HepG2 (cell line): ENCODE data around the gene POLR3GL. TPM values are rescaled to one million over a fixed set of nuclear protein-coding genes. Genes with fewer than 3 reads are reported as not detected.

ENCODE experiments used
- CBX2 ChIP-seq, 2 experiments: fragments of 200-600 bp in 1 of 2; sonication (generic); formaldehyde crosslinking in 1 of 2; IDR thresholded peaks; 2 replicates each; pipeline versions ENCODE4 v1.7.0 to v1.8.1; 2018 to 2022; ENCODE audit warnings: low read depth in 2 of 2, low read length in 1 of 2, mild to moderate bottlenecking in 1 of 2, missing genetic modification reagents in 1 of 2
- GPN1 ChIP-seq: sonication (generic); formaldehyde crosslinking; IDR thresholded peaks from 2 replicates; pipeline ENCODE4 v1.5.1; 2020; ENCODE audit warnings: missing genetic modification reagents, borderline replicate concordance
- KDM3A ChIP-seq: IDR thresholded peaks from 2 replicates; pipeline ENCODE4 v1.6.1; 2018; ENCODE audit warnings: low read depth, missing compliant biosample characterization
- MTA3 ChIP-seq: sonication (generic); formaldehyde crosslinking; IDR thresholded peaks from 2 replicates; pipeline ENCODE4 v1.4.0; 2020; ENCODE audit warnings: missing genetic modification reagents
- SAP130 ChIP-seq: IDR thresholded peaks from 2 replicates; pipeline ENCODE4 v1.6.1; 2016; ENCODE audit warnings: low read depth
- SP5 ChIP-seq: IDR thresholded peaks from 2 replicates; pipeline ENCODE4 v1.6.1; 2016; ENCODE audit warnings: low read depth, borderline replicate concordance
- SSRP1 ChIP-seq: IDR thresholded peaks from 2 replicates; pipeline ENCODE4 v1.6.1; 2016; ENCODE audit warnings: control low read depth
- TMF1 ChIP-seq: sonication (generic); formaldehyde crosslinking; IDR thresholded peaks from 2 replicates; pipeline ENCODE4 v1.8.1; 2022; ENCODE audit warnings: low read depth, missing genetic modification reagents
- ZNF230 ChIP-seq: sonication (generic); formaldehyde crosslinking; IDR thresholded peaks from 2 replicates; pipeline ENCODE4 v1.4.0; 2020; ENCODE audit warnings: mild to moderate bottlenecking, missing genetic modification reagents
- ZNF484 ChIP-seq: sonication (generic); formaldehyde crosslinking; IDR thresholded peaks from 2 replicates; pipeline ENCODE4 v1.5.1; 2020; ENCODE audit warnings: mild to moderate bottlenecking, low read depth, missing genetic modification reagents, borderline replicate concordance
- ZNF709 ChIP-seq: sonication (generic); formaldehyde crosslinking; IDR thresholded peaks from 2 replicates; pipeline ENCODE4 v1.5.0; 2020; ENCODE audit warnings: mild to moderate bottlenecking, missing genetic modification reagents
- polyA plus RNA-seq, 8 experiments: library from polyadenylated mRNA; depleted of rRNA in 3 of 8; stranded (reverse) in 7 of 8; unstranded in 1 of 8; fragments of >200 nt; fragmentation: Illumina TruSeq in 4 of 8; extraction: Trizol in 4 of 8; gene quantifications; 2 replicates each; pipeline versions ENCODE4 v1.2.1 to v1.2.3, GENCODE V29; 2011 to 2016; ENCODE audit warnings: low read depth in 4 of 8, missing spikeins in 1 of 8, mixed read lengths in 1 of 8; ENCODE audit not compliant: insufficient read depth in 1 of 8
- total RNA-seq, 5 experiments: library from RNA; depleted of rRNA; stranded (reverse); fragments of >200 nt; fragmentation: Illumina TruSeq; extraction: Trizol; gene quantifications; 2 replicates each; pipeline ENCODE4 v1.2.3, GENCODE V29; 2016; ENCODE audit warnings: low read depth in 1 of 5
- TF ChIP-seq, protein P1 (sequence below): sonication (generic); formaldehyde crosslinking; IDR thresholded peaks from 2 replicates; pipeline ENCODE4 v1.5.1; 2020; ENCODE audit warnings: mild to moderate bottlenecking, missing genetic modification reagents, moderate library complexity
- TF ChIP-seq, protein P2 (sequence below), 2 experiments: sonication (generic) in 1 of 2; formaldehyde crosslinking in 1 of 2; IDR thresholded peaks; 2 replicates each; pipeline versions ENCODE4 v1.5.1 to v1.6.1; 2011 to 2020; ENCODE audit warnings: borderline replicate concordance in 1 of 2, low read depth in 1 of 2, low read length in 1 of 2, mild to moderate bottlenecking in 1 of 2, missing genetic modification reagents in 1 of 2, moderate library complexity in 1 of 2
- TF ChIP-seq, protein P3 (sequence below): sonication (generic); formaldehyde crosslinking; conservative IDR thresholded peaks from 2 replicates; pipeline ENCODE4 v1.8.1; 2023; ENCODE audit warnings: missing genetic modification reagents
- TF ChIP-seq, protein P4 (sequence below): sonication (generic); formaldehyde crosslinking; IDR thresholded peaks from 2 replicates; pipeline ENCODE4 v1.8.0; 2022; ENCODE audit warnings: mild to moderate bottlenecking, missing genetic modification reagents; ENCODE audit not compliant: insufficient replicate concordance
- TF ChIP-seq, protein P5 (sequence below): sonication (generic); formaldehyde crosslinking; IDR thresholded peaks from 2 replicates; pipeline ENCODE4 v1.5.0; 2020; ENCODE audit warnings: missing genetic modification reagents, mild to moderate bottlenecking, borderline replicate concordance

The POLR3GL gene
- total and polyA plus RNA-seq, 2 of the 13 experiments (the other 11 are each of a cell fraction or from before 2014, with no cell fraction given) = 11.5 to 12.4 TPM

DNA sequence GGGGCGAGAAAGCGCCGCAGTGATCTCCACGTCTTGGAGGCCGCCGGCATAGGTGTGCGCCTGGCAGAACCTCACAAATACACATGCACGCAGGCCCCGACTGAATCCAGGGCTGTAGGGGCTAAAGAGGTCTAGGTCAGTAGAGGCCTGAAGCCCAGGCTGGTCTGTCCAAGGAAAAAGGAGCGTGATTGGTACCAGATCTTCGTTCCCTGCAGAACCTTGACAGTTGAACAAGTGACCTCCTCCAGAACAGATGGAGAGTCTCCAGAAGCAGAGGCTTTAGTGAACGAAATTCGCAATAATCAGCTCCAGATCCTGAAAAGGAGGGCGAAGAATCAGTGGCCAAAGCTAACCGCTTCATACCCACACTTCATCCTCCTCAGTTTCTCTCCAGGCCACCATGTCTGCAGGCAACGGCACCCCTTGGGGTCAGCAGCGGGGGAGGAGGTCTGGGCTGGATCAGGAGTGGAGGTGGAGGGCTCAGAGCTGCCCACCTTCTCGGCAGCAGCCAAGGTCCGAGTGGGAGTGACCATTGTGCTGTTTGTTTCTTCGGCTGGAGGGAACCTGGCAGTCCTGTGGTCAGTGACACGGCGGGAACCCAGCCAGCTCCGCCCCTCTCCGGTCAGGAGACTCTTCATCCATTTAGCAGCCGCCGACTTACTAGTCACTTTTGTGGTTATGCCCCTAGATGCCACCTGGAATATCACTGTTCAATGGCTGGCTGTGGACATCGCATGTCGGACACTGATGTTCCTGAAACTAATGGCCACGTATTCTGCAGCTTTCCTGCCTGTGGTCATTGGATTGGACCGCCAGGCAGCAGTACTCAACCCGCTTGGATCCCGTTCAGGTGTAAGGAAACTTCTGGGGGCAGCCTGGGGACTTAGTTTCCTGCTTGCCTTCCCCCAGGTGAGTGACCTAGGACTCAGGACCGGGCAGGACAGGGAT lies 45.2 kb upstream of the POLR3GL start (continued):
- TF ChIP-seq, protein P1, sequence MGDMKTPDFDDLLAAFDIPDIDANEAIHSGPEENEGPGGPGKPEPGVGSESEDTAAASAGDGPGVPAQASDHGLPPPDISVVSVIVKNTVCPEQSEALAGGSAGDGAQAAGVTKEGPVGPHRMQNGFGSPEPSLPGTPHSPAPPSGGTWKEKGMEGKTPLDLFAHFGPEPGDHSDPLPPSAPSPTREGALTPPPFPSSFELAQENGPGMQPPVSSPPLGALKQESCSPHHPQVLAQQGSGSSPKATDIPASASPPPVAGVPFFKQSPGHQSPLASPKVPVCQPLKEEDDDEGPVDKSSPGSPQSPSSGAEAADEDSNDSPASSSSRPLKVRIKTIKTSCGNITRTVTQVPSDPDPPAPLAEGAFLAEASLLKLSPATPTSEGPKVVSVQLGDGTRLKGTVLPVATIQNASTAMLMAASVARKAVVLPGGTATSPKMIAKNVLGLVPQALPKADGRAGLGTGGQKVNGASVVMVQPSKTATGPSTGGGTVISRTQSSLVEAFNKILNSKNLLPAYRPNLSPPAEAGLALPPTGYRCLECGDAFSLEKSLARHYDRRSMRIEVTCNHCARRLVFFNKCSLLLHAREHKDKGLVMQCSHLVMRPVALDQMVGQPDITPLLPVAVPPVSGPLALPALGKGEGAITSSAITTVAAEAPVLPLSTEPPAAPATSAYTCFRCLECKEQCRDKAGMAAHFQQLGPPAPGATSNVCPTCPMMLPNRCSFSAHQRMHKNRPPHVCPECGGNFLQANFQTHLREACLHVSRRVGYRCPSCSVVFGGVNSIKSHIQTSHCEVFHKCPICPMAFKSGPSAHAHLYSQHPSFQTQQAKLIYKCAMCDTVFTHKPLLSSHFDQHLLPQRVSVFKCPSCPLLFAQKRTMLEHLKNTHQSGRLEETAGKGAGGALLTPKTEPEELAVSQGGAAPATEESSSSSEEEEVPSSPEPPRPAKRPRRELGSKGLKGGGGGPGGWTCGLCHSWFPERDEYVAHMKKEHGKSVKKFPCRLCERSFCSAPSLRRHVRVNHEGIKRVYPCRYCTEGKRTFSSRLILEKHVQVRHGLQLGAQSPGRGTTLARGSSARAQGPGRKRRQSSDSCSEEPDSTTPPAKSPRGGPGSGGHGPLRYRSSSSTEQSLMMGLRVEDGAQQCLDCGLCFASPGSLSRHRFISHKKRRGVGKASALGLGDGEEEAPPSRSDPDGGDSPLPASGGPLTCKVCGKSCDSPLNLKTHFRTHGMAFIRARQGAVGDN (CRISPR knock-in tag) = peak; percentile 37; the same call in 1 of the 2 replicates
- TF ChIP-seq GPN1 (CRISPR knock-in tag) = no peak
- no peak for TF ChIP-seq CBX2 (IDR thresholded peaks at IDR 0.05; ENCODE audit: low read depth, low read length)
- TF ChIP-seq CBX2 (CRISPR knock-in tag; IDR thresholded peaks at IDR 0.05; ENCODE audit: low read depth) = no peak
- TF ChIP-seq SP5 (CRISPR knock-in tag) = peak; percentile 36
- TF ChIP-seq MTA3 = no peak
- TF ChIP-seq, protein P2, sequence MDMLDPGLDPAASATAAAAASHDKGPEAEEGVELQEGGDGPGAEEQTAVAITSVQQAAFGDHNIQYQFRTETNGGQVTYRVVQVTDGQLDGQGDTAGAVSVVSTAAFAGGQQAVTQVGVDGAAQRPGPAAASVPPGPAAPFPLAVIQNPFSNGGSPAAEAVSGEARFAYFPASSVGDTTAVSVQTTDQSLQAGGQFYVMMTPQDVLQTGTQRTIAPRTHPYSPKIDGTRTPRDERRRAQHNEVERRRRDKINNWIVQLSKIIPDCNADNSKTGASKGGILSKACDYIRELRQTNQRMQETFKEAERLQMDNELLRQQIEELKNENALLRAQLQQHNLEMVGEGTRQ (IDR thresholded peaks at IDR 0.05; ENCODE audit: low read depth, low read length) = no peak
- TF ChIP-seq, protein P2 (CRISPR knock-in tag; IDR thresholded peaks at IDR 0.05; ENCODE audit: borderline replicate concordance) = no peak
- 0 out of 2 replicates have a peak, but pooled peaks have one; percentile 41 for TF ChIP-seq ZNF709 (CRISPR knock-in tag)
- TF ChIP-seq TMF1 (CRISPR knock-in tag) = no peak
- TF ChIP-seq SSRP1 (CRISPR knock-in tag) = 0 out of 2 replicates have a peak, but pooled peaks have one; percentile 15
- TF ChIP-seq, protein P3, sequence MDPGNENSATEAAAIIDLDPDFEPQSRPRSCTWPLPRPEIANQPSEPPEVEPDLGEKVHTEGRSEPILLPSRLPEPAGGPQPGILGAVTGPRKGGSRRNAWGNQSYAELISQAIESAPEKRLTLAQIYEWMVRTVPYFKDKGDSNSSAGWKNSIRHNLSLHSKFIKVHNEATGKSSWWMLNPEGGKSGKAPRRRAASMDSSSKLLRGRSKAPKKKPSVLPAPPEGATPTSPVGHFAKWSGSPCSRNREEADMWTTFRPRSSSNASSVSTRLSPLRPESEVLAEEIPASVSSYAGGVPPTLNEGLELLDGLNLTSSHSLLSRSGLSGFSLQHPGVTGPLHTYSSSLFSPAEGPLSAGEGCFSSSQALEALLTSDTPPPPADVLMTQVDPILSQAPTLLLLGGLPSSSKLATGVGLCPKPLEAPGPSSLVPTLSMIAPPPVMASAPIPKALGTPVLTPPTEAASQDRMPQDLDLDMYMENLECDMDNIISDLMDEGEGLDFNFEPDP (CRISPR knock-in tag) = 0 out of 2 replicates have a peak, but pooled peaks have one; percentile 57
- peak; percentile 35 for TF ChIP-seq SAP130 (CRISPR knock-in tag)
- no peak for TF ChIP-seq ZNF230
- TF ChIP-seq, protein P4, sequence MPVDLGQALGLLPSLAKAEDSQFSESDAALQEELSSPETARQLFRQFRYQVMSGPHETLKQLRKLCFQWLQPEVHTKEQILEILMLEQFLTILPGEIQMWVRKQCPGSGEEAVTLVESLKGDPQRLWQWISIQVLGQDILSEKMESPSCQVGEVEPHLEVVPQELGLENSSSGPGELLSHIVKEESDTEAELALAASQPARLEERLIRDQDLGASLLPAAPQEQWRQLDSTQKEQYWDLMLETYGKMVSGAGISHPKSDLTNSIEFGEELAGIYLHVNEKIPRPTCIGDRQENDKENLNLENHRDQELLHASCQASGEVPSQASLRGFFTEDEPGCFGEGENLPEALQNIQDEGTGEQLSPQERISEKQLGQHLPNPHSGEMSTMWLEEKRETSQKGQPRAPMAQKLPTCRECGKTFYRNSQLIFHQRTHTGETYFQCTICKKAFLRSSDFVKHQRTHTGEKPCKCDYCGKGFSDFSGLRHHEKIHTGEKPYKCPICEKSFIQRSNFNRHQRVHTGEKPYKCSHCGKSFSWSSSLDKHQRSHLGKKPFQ (CRISPR knock-in tag) = no peak
- TF ChIP-seq KDM3A = 0 out of 2 replicates have a peak, but pooled peaks have one; percentile 18
- TF ChIP-seq, protein P5, sequence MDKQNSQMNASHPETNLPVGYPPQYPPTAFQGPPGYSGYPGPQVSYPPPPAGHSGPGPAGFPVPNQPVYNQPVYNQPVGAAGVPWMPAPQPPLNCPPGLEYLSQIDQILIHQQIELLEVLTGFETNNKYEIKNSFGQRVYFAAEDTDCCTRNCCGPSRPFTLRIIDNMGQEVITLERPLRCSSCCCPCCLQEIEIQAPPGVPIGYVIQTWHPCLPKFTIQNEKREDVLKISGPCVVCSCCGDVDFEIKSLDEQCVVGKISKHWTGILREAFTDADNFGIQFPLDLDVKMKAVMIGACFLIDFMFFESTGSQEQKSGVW (CRISPR knock-in tag) = 0 out of 2 replicates have a peak, but pooled peaks have one; percentile 10
- TF ChIP-seq ZNF484 (CRISPR knock-in tag) = no peak
